ENCODE measurements around the gene ATP11A.

GRCh38 chr13:112753833-112754232 is 64.0 kb downstream of the ATP11A start:
- TF ChIP-seq EZH2phosphoT487 (IDR thresholded peaks at IDR 0.05; ENCODE audit: insufficient read depth, low read depth), result no peak
- TF ChIP-seq EZH2 (IDR thresholded peaks at IDR 0.05; ENCODE audit: insufficient read depth, poor library complexity, severe bottlenecking), result no peak
